HTR-8/SVneo (cell line): ENCODE results near the gene NCK1.
"Not testable (repeated sequence)": the region's sequence is repeated elsewhere in the genome, so short reads cannot be mapped to it uniquely, and the experiment has no call there.

Experiments
- DNase-seq: peaks from one replicate; pipeline ENCODE4 v3.0.0; 2011; ENCODE audit warnings: low spot score, mixed read lengths; ENCODE audit not compliant: insufficient read length
- FAIRE-seq: peaks from 2 replicates; lab custom pipeline; 2011; peaks lifted over from hg19 to GRCh38; lab: Jason Lieb, UNC

NCK1 gene

DNA sequence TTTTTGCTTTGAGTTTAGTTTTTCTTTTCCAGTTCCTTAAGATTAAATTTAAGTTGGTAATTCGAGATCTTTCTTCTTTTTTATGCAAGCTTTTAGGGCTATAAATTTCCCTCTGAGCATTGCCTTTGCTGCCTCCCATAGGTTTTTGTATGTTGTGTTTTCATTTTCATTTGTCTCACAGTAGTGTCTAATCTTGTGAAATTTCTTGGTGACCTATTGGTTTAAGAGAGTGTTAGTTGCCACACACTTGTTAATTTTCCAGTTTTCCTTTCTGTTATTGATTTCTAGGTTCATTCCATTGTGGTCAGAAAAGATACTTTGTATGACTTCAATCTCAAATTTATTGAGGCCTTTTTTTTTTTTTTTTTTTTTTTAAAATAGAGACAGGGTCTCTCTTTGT is 77.5 kb downstream of the NCK1 start:
- DNase-seq (no peak), FAIRE-seq (no peak)

DNA sequence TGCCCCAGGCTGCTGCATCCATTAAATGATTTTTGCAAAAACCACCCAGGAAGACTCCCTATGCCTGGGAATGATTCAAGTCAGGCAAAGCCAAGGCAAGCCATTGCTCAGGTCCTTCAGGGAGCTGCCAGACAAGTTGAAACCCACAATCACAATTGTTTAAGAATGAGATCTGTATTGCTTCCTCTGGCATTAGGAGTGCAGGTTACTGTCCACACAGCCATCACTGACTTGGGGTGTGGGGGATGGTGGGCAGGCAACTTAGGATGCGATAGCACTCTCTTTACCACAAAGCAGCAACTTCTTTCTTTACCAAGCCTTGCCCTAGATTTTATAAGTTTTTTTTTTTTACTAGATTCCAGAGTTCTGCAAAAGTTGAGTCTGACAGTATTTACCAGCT is 80.8 kb downstream of the NCK1 start:
- FAIRE-seq (no peak), DNase-seq (no peak)

DNA sequence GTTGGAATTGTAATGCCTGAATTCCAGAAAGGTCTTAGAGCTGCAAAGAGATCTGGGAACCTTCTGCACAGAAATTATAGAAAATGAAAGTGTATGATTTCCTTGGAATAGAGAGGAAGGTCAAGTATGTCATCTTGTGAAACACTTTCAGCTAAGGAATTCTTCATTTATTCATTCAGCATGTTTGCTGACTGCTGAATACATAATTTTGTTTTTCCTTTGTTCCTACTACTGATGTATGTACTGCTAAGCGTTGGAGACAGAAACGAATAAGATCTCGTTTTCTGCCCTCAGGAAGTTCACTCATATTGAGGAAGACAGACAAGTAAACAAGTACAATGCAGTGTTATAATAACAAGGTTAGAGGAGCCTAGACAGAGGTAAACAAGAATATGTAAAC is 81.4 kb downstream of the NCK1 start:
- no peak for FAIRE-seq

DNA sequence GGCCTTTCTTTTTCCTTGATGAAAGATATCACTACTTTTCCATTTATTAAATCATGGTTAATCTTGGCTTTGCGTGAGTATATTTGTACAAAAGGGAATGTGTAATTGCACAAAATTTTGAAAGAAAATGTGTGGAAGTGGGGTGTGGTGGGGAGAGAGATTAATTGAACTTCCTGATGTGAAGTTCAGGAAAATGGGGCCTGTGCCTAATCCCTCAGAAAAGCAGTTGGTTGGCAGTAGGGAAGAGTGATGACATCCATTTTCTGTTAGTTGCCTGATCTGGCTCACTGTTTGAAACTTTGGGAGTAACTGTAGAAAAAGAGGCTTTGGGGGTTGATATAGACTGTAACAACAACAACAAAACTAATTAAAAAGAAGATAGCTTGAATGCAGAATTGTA is 85.0 kb downstream of the NCK1 start:
- DNase-seq, result no peak
- no peak for FAIRE-seq

More for the DNA sequence above, 81.4 kb downstream of the NCK1 start:
- no peak for DNase-seq

DNA sequence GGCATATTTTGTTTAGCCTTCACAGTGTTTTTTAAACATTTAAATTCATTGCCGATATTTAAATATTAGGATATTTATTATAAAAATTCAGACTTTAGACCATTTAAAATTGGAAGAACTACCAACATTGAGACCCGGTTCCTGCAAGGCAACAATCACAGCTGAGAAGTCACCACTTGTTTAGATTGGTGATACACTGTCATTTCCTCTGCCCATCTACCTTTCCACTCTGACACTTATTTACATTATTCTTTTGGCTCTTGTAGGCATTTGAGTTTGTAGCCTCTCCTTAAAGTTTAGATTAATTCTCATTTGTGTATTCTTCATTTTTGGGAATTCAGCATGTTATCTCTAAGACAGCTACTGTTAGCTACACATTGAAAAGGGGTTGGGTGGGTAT is 85.5 kb downstream of the NCK1 start:
- DNase-seq (no peak), FAIRE-seq (no peak)

DNA sequence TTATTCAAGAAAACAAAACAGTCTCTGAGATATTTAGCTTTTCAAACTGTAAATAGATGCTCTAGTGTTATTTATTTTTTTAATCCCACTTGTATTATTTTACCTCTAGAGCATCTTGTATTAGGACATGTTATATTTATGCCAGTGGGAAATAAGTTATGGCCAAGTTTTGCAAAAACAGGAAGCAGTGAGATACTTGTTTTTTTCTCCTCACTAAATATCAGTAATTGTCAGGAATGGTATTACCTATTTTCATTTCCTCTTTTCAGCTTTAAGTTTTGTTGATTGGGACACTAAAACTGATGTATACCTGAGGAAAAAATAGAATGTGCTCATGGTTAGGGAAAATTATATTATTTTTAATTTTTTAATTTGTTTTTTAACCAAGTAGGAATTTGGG is 87.1 kb downstream of the NCK1 start:
- DNase-seq, result no peak
- no peak for FAIRE-seq

DNA sequence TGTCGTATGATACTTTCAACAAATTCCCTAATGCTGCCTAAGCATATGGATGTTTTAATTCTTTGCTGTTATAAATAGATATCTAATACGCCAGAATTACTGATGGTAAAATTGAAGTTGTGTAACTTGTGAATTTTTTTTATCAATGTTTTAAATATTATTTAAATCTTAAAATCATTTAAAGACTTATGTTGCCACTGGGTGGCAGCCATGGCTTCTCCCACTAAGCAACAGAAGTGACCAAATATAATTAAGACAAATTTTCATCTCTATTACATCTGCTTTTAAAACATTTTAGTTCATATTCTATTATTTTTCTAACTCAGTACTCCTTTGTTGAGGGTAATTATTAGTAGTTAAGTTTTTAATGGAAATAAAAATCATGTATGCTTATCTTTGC is 87.7 kb downstream of the NCK1 start:
- no peak for DNase-seq
- no peak for FAIRE-seq

DNA sequence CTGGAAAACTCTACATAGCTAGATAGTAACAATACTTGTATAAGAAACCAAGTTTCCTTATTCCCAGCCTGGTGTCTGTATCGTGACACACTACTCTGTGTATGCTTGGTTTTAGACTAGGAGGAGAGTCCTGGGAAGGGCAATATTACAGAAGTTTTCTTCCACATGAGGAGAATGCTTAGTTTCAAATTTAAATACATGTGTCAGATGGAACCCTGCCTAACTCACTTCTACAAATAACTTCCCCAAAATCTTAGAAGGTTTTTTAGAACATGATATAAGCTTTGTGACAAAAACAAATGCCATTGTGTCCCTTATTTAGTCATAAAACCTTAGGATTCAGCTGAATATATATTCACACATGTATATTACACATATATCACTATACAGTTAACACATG is 88.6 kb downstream of the NCK1 start:
- DNase-seq (no peak), FAIRE-seq (no peak)

DNA sequence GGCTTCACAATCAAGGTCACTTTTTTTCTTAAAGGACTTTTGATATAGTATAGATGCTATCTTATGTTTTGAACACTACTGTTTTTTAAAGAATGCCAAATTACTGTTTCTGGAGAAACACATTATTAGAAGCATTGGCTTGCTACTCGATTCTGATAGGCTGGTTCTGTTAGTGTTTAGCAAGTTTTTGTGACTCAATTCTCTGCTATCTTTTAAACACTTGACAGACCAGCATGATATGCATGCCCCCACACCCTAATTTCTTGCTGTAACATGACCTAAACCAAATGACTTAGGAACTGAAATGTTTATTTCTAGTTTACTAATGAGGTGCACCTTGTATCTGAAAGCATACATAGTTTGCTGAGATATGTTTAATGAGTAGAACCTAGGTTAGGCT is 90.3 kb downstream of the NCK1 start:
- DNase-seq, result no peak
- FAIRE-seq, result no peak

DNA sequence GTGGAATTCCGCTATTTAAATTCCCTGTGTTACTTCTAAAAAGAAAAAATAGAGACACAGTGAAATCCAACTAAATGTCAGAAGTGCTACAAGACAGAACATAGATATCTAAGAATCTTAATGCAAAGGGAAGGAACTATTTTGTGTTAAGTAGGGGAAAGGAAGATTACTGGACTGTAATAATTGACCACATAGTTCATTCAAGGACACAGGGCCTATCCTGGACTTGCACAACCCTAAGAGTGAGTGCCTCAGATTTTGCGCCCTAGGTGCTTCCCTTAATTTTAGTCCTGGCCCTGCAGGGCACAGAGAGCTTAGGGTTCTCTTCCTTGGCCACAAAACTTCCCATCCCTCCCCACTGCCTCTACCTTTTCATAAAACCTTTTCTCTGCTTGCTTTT is 92.2 kb downstream of the NCK1 start:
- no peak for DNase-seq
- no peak for FAIRE-seq

DNA sequence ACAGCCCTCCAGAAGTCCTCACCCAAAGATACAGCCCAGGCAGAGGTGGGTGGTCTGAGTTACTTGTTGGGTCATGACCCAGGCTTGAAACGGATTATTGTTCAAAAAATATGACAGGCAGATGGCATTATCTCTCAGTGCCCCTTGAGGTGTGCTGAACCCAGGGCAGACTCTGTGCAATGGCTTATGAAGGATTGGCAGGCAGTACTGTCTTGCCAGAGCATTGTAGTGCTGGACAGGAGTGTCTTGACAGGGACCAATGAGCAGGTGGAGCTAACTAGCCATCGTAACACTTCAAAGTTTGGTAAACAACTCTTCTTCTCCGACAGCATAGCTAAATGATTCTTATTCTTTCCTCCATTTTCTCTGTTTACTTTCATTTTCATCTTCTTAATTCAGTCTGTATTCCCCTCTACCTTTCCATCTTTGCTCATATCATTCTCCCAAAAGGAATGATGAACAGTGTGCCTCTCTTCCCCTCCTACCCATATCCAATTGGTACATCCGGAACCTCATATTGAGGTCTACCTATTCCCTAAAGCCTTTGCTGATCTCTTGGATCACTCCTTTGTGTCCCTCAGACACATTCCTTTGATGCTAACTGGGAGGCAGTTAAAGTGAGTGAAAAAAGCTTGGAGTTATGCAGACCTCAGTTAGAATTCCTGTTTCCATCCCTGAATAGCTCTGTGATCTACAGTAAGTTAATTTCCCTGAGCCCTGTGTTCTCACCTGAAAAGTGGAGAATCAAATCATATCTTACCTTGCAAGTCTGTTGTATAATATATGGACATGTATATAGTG is 93.2 kb downstream of the NCK1 start:
- FAIRE-seq (no peak), DNase-seq (no peak)

DNA sequence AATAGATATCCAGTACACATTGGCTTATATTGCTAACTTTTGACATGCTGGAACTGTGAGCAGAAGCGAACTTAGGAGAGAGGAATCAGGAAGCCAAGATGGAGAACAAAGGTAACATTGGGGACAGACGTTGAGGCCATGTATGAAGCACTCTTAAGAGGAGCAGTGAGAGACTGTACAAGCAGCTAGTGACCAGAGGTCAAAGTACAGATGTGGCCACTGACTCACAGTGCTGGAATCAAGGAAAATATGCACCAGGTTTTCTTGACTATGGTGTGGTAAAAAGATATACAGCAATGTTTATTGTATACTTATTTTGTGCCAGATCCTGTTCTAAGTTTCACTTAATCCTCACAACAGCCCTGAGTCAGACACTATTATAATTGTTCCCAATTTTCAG is 93.8 kb downstream of the NCK1 start:
- FAIRE-seq (peak; percentile 60), DNase-seq (peak; percentile 35)

DNA sequence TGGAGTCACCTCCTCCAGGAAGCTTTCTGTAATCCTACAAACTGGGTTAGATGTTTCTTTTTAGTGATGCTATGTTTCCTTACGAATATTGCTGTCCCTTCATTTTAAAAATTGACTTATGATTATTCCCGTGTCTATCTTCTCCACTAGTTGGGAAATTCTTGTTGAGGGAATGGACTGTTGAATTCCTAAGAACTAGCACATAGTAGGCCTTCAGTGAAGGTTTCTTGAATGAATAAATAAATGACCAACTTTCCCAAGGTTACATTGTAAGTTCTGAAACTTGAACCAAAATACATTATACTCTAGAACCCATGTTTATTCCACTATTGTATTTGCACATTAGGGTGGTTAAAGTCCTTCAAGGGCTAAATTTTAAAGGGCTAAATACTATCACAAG is 95.0 kb downstream of the NCK1 start:
- DNase-seq (no peak), FAIRE-seq (no peak)

DNA sequence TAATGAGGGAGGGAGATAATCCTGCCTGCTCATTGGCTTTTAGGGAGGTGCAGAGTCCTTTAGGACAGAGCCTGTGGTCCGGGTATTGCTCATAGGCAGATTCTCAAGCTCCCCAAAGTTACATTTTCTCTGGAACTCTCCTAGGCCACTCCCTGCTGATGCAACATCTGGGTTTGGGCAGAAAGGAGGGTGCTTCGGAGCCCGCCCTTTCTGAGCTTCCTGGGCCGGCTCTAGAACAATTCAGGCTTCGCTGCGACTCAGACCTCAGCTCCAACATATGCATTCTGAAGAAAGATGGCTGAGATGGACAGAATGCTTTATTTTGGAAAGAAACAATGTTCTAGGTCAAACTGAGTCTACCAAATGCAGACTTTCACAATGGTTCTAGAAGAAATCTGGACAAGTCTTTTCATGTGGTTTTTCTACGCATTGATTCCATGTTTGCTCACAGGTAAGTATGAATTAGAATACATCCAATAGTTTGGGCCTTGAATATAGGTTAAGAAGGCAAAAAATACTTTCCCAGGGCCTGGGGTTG is 95.8 kb downstream of the NCK1 start, which contains the start of gene IL20RB:
Gene IL20RB (plus strand): TSS at position 233 of the 538 bp plus-strand sequence. CDS start 131 bp downstream, at position 364.
- no peak for DNase-seq

DNA sequence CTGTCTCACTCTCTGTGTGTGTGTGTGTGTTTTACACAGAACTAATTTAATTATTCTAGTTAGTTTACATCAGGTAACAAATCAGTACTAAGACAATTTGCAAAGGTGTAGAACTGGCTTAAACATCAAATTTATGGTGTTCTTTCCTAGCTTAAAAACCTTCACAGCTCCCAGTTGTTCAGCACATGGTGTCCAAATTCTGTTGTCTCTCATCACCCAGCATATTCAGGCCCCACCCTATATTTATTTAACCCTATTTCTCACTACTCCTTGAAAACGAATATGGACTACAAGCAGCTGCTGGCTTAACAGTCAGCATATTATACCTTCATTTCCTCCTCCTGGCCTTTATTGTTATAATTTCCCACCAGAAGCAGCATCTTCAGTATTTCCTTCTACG is 96.9 kb downstream of the NCK1 start:
- DNase-seq (no peak), FAIRE-seq (no peak)

More for the DNA sequence above, 95.8 kb downstream of the NCK1 start, which contains the start of gene IL20RB:
- FAIRE-seq, result no peak

DNA sequence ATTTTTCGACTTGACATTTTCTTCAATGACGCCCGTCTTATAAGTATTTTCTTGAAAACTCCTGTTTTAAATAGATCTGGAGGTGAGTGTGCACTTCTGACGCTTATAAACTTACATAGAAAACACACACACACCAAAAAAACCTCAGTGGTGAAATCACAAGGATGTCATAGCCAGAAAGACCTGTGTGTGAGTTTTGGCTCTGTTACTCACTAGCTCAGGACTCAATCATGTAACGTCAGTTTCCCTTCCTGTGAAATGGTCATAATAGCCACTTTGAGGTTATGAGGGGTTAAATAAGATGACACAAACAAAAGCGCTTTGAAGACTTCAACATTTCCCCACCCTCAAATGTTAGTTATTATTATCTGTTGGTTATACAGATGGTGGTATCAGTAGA is 97.6 kb downstream of the NCK1 start:
- FAIRE-seq, result no peak

DNA sequence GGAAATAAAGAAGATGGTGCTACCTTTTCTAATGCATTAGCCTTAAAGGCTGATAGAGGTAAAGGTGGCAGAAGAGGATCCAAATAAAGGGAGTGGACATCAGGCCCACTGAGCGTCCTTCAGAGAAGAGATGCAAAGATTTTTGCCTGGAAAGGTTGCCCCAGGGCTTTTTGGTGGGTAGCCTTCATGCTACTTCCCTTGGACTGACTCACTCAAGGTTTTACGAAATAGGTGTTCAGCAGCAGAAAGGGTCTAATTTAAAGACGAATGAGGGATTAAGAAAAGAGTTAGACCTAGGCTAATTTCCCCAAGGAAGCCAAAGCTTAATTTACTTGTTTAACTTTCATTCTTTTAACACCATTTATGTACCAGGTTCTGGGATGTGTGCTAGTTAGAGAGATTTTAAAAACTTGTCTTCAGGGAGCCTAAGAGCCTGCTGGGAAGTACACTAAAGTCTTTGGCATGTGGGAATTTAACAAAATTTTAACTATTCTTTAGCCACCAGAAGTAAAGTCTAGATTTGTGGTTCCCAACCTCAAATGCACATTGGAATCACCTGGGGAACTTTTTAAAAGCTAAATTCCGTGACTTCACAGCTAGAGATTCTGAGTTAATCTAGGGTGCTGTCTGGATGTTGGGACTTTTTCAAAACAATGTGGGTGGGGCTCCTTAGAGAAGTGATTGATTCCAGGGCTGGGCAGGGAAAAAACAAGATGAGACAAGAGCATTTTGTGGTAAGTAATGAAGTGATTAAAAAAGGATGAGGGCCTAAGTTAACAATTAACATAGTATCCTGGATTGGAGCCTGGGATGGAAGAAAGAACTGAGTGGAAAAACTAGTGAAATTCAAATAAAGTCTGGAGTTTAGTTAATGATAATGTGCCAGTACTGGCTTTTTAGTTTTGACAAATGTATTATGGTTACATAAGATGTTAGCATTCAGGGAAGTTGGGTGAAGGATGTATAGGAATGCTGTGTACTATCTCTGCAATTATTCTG is 99.1 kb downstream of the NCK1 start:
- no peak for FAIRE-seq

More for the DNA sequence above, 97.6 kb downstream of the NCK1 start:
- DNase-seq, result no peak

DNA sequence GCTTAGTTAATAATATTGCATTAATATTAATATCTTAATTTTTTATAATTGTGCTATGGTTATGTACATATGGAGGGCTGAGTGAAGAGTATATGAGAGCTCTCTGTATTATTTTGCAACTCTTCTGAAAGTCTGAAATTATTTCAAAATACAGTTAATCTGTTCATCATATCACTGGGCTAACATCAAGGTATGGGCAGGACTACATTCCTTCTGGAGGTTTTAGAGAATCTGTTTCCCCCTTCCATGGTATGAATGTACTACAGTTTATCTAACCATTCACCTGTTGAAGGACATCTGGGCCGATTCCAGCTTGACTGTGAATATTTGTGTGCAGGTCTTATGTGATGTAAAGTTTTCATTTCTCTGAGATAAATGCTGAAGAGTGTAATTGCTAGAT is 100.9 kb downstream of the NCK1 start:
- DNase-seq, result no peak
- no peak for FAIRE-seq

More for the DNA sequence above, 99.1 kb downstream of the NCK1 start:
- DNase-seq, result peak; percentile 36

DNA sequence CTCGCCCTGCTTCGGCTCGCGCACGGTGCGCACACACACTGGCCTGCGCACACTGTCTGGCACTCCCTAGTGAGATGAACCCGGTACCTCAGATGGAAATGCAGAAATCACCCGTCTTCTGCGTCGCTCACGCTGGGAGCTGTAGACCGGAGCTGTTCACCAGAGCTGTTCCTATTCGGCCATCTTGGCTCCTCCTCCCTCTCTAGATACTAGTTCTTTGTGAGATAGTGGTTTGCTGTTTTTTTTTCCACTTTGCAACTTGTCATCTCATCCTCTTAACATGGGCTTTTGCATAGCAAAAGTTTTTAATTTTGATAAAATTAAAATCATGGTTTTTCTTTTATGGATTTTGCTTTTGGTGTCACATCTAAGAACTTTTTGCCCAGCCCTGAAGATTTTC is 107.5 kb downstream of the NCK1 start:
- not testable (repeated sequence) for FAIRE-seq, DNase-seq

DNA sequence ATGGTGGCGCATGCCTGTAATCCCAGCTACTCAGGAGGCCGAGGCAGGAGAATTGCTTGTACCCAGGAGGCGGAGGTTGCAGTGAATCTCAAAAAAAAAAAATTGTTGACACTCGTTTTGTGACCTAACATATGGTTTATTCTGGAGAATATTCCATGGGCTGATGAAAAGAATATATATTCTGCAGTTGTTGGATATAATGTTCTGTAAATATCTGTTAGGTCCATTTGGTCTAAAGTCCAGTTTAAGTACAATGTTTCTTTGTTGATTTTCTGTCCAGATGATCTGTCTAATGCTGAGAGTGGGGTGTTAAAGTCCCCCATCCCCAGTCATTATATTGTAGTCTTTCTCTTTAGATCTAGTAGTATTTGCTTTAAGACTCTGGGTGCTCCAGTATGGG is 111.3 kb downstream of the NCK1 start:
- FAIRE-seq, result no peak
- no peak for DNase-seq

DNA sequence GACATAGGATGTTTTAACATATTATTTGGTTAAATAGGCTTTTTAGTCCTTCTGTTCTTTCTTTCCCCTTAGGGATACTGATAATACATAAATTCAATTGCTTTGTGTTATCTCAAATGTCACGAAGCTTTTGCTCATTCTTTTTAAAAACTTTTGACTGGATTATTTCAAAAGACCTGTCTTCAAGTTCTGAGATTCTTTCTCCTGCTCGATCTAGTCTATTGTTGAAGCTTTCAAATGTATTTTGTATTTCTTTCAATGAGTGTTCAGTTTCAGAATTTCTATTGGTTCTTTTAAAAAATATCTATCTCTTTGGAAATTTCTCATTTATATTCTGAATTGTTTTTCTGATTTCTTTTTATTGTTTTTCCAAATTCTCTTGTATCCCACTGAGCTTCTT is 112.7 kb downstream of the NCK1 start:
- FAIRE-seq, result no peak

More for the DNA sequence above, 112.7 kb downstream of the NCK1 start:
- DNase-seq, result no peak
